ENCODE data around the gene L3MBTL3.

DNA sequence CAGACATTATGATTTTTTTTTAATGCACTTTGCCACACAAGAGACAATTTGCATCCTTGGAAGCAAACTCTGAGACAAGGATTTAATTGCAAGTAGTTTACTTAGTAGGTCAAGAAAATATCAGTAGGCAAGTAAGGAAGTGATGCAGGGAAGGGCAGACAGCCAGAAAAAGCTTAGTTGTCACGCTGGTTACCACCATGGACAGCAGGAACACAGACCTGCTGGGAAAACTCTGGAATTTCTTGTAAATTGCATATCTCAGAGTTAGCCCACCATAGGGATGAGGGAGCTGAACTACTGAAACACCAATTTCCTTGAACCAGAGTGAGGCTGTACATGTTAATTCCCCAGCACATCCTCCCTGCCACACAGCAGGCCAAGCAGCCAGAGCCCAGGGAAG, 92.7 kb downstream of the L3MBTL3 start:
- no peak for TF ChIP-seq EP300 (IDR thresholded peaks at IDR 0.05)
- TF ChIP-seq, protein P1, sequence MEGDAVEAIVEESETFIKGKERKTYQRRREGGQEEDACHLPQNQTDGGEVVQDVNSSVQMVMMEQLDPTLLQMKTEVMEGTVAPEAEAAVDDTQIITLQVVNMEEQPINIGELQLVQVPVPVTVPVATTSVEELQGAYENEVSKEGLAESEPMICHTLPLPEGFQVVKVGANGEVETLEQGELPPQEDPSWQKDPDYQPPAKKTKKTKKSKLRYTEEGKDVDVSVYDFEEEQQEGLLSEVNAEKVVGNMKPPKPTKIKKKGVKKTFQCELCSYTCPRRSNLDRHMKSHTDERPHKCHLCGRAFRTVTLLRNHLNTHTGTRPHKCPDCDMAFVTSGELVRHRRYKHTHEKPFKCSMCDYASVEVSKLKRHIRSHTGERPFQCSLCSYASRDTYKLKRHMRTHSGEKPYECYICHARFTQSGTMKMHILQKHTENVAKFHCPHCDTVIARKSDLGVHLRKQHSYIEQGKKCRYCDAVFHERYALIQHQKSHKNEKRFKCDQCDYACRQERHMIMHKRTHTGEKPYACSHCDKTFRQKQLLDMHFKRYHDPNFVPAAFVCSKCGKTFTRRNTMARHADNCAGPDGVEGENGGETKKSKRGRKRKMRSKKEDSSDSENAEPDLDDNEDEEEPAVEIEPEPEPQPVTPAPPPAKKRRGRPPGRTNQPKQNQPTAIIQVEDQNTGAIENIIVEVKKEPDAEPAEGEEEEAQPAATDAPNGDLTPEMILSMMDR (IDR thresholded peaks at IDR 0.05), result no peak
- TF ChIP-seq POLR2A (IDR thresholded peaks at IDR 0.05), result no peak
